ENCODE results near the gene OSBPL2. TPM values are rescaled to one million over a fixed set of nuclear protein-coding genes. Genes with fewer than 3 reads are reported as not detected.

The OSBPL2 gene
- total RNA-seq, 1 experiment from 2014 or later: 20.1 TPM

GRCh38 chr20:62222266-62222850, 16.0 kb upstream of the OSBPL2 start:
- DNase-seq (ENCODE audit: low spot score): no peak

GRCh38 chr20:62222972-62223371, 15.3 kb upstream of the OSBPL2 start:
- DNase-seq (ENCODE audit: low spot score): no peak

GRCh38 chr20:62223571-62223970, 14.8 kb upstream of the OSBPL2 start:
- DNase-seq (ENCODE audit: low spot score): no peak

GRCh38 chr20:62224113-62224855, 14.0 kb upstream of the OSBPL2 start:
- DNase-seq (ENCODE audit: low spot score): no peak

GRCh38 chr20:62225026-62225425, 13.3 kb upstream of the OSBPL2 start:
- DNase-seq (ENCODE audit: low spot score): no peak

GRCh38 chr20:62225820-62226635, 12.3 kb upstream of the OSBPL2 start:
- no peak for DNase-seq (ENCODE audit: low spot score)

GRCh38 chr20:62226707-62227590, 11.4 kb upstream of the OSBPL2 start:
- no peak for DNase-seq (ENCODE audit: low spot score)

- no peak for DNase-seq (ENCODE audit: low spot score)
Measured at GRCh38 chr20:62227591-62227976, 10.7 kb upstream of the OSBPL2 start.

GRCh38 chr20:62227977-62228958, 10.1 kb upstream of the OSBPL2 start:
- DNase-seq (ENCODE audit: low spot score): no peak

GRCh38 chr20:62228982-62229545, 9.3 kb upstream of the OSBPL2 start:
- DNase-seq (ENCODE audit: low spot score): no peak

GRCh38 chr20:62229667-62230066, 8.7 kb upstream of the OSBPL2 start:
- DNase-seq (ENCODE audit: low spot score): no peak

GRCh38 chr20:62230276-62230675, 8.0 kb upstream of the OSBPL2 start:
- no peak for DNase-seq (ENCODE audit: low spot score)

GRCh38 chr20:62230696-62231095, 7.6 kb upstream of the OSBPL2 start:
- DNase-seq (ENCODE audit: low spot score): no peak

GRCh38 chr20:62231292-62231691, 7.0 kb upstream of the OSBPL2 start:
- no peak for DNase-seq (ENCODE audit: low spot score)

- no peak for DNase-seq (ENCODE audit: low spot score)
Measured at GRCh38 chr20:62232194-62232593, 6.1 kb upstream of the OSBPL2 start.

- no peak for DNase-seq (ENCODE audit: low spot score)
Measured at GRCh38 chr20:62232770-62233645, 5.3 kb upstream of the OSBPL2 start.

GRCh38 chr20:62233684-62234083, 4.6 kb upstream of the OSBPL2 start:
- no peak for DNase-seq (ENCODE audit: low spot score)

- no peak for DNase-seq (ENCODE audit: low spot score)
Measured at GRCh38 chr20:62234339-62234738, 4.0 kb upstream of the OSBPL2 start.
